HEK293T (cell line): ENCODE results near the gene GTF2H2C.
"Not testable (repeated sequence)": the region's sequence is repeated elsewhere in the genome, so short reads cannot be mapped to it uniquely, and the experiment has no call there.

Experiments
- BHLHE40 ChIP-seq: fragments of 450-650 bp; IDR thresholded peaks from 2 replicates; pipeline ENCODE4 v1.6.1; 2016; ENCODE audit warnings: mild to moderate bottlenecking, moderate library complexity, borderline replicate concordance
- ELF4 ChIP-seq: fragments of 450-650 bp; IDR thresholded peaks from 2 replicates; pipeline ENCODE4 v1.6.1; 2017; ENCODE audit warnings: antibody characterized with exemption
- TARDBP ChIP-seq: fragments of 450-650 bp; IDR thresholded peaks from 2 replicates; pipeline ENCODE4 v1.6.1; 2016

GRCh38 chr5:69596114-69596840 lies 36.3 kb downstream of the GTF2H2C start:
- TF ChIP-seq TARDBP, BHLHE40, ELF4: not testable (repeated sequence)
